Body of pancreas (tissue), 4 donors: ENCODE data around the gene RPL12.

ENCODE experiments used
- POLR2A ChIP-seq, 3 donors: fragments of 450-650 bp; IDR thresholded peaks; one replicate each; pipeline ENCODE4 v1.6.1; 2016; ENCODE audit warnings: antibody characterized with exemption in 3 of 3, mild to moderate bottlenecking in 2 of 3
- TF ChIP-seq, protein P1 (sequence below), 7 experiments: fragments of 450-650 bp in 4 of 7; fragments of 200-600 bp in 3 of 7; sonication (generic) in 3 of 7; IDR thresholded peaks; one replicate each; pipeline ENCODE4 v1.5.1; 2016 to 2019; ENCODE audit warnings: antibody characterized with exemption in 7 of 7

DNA sequence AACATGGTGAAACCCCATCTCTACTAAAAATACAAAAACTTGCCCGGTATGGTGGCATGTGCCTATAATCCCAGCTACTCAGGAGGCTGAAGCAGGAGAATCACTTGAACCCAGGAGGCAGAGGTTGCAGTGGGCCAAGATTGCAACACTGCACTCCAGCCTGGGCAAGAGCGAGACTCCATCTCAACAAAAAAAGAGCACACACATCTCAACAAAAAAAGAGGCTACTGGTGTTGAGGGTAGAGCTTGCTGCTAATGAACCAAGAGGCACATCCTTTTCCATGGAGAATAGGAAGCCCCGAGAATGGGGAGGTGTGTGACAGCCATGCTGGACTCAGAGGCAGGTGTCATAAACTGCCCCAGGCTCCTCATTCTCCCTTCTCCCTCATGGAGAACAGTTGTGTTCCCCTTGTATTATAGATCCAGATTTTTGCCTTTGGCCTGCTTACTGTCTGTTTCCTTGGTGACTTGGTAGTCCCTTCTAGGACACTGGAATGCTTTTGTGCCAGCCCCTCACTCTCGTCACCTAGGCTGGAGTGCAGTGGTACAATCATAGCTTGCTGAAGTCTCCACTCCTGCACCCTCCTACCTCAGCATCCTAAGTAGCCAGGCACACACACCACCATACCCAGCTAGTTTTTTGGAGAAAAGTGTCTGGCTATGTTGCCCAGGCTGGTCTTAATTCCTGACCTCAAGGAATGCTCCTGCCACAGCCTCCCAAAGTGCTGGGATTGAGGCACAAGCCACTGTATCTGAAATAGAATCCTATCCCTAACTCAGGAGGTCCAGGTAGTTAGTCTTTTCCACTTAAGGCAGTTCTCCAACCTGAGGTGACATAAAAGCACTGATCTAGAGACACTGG, 5.1 kb downstream of the RPL12 start:
- TF ChIP-seq, protein P1, sequence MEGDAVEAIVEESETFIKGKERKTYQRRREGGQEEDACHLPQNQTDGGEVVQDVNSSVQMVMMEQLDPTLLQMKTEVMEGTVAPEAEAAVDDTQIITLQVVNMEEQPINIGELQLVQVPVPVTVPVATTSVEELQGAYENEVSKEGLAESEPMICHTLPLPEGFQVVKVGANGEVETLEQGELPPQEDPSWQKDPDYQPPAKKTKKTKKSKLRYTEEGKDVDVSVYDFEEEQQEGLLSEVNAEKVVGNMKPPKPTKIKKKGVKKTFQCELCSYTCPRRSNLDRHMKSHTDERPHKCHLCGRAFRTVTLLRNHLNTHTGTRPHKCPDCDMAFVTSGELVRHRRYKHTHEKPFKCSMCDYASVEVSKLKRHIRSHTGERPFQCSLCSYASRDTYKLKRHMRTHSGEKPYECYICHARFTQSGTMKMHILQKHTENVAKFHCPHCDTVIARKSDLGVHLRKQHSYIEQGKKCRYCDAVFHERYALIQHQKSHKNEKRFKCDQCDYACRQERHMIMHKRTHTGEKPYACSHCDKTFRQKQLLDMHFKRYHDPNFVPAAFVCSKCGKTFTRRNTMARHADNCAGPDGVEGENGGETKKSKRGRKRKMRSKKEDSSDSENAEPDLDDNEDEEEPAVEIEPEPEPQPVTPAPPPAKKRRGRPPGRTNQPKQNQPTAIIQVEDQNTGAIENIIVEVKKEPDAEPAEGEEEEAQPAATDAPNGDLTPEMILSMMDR (IDR thresholded peaks at IDR 0.05), result no peak
- TF ChIP-seq POLR2A (IDR thresholded peaks at IDR 0.05), result no peak
